ENCODE measurements around the gene APBA3.
A peak's percentile ranks its signal among the peaks of the same experiment; 100 is the strongest.

The APBA3 gene, protein sequence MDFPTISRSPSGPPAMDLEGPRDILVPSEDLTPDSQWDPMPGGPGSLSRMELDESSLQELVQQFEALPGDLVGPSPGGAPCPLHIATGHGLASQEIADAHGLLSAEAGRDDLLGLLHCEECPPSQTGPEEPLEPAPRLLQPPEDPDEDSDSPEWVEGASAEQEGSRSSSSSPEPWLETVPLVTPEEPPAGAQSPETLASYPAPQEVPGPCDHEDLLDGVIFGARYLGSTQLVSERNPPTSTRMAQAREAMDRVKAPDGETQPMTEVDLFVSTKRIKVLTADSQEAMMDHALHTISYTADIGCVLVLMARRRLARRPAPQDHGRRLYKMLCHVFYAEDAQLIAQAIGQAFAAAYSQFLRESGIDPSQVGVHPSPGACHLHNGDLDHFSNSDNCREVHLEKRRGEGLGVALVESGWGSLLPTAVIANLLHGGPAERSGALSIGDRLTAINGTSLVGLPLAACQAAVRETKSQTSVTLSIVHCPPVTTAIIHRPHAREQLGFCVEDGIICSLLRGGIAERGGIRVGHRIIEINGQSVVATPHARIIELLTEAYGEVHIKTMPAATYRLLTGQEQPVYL
- 30.2 to 55.8 (median 44.5) reads per million in 9 experiments for total RNA-seq

DNA sequence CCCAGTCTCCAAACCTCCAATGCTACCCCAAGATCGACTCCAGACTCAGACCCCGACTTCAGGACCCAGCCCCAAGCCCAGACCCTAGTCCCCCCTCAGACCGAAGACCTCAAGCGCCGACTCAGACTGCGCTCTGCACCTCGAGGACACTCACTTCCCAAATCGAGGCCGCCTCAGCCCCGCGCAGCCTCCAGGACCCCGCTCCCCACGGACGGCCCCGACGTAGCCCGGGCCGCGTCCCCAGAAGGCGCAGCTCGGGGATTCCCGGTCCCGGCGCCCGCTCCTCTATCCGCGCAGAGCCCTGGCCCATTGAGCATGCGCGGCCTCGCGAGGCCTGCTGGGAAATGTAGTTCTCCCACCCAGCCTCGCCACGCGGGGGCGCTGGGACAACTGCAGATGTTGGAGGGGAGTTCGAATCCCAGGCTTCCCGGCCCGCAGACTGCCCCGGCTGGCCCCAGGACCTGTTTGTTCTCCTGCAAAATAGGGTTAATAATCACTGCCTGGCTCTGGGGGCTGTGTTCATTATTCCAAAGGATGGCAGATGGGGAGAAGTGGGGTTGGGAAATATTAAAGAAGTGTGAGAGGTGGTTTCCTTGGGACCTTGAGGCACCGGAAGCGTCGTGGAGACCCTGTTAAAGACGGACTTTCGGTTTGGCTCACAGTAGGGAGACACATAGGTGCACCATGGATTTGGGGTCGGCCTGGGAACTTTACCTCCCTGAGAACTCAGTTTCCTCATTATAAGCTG, at the start of gene APBA3:
Gene APBA3, minus strand, starts transcription at position 311 of the 748 bp plus-strand sequence. CDS start 1,428 bp downstream, outside the sequence.
- Mint-ChIP-seq H3K27me3 (no peaks in the 10 kb centered on the region), H3K9me3 (peaks cover 0 to 3% of the 10 kb centered on the region in 2 donors), H3K27ac (peak within 1 kb of the TSS; percentile 100), H3K4me3 (peak within 1 kb of the TSS; percentile 98 to 99), H3K36me3 (ENCODE audit: insufficient read depth) (peaks cover 63% of the 10 kb centered on the region), H3K4me1 (ENCODE audit: low read depth in 2 of 2) (peaks cover 27 to 28% of the 10 kb centered on the region in 2 donors)
- peak; percentile 49 for ATAC-seq (replicated peaks)
- DNase-seq: peak; percentile 91 to 94 (median 93)

DNA sequence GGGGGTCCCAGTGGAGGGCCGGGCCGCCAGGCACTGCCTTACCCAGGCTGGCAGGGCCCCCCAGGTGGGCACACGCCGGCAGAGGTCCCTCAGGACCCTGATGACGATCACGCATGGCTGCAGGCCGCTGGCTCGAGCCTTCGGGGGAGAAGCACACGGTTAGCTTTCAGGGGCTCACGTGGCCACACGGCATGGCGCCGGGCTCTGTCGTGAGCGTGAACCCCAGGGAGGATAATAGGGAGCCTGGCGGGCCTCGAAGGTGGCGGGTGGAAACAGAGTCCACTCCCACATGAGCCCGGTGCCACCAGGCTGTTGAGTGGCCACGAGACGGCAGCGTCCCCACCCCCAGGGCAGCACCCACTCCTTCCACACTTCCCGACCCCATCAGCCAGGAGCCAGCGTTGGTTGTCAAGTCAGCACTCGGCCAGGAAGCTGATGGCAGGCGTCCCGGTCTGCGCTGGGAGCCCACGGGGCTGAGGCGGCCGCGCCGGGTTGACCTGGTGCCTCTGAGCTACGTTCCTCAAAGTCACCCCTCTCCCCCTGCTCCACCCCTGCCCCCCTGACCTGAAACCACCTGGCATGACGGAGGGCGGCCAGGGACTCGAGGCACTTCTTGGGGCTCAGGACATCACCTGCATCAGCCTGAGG, 49.3 kb upstream of the APBA3 start:
- Mint-ChIP-seq H3K36me3 (ENCODE audit: insufficient read depth) (peaks cover 16% of the 10 kb centered on the region), H3K4me3 (no peak overlapping the region), H3K27me3 (no peaks in the 10 kb centered on the region), H3K9me3 (no peaks in the 10 kb centered on the region), H3K27ac (peak overlapping the region in 1 of 2 donors; percentile 5), H3K4me1 (ENCODE audit: low read depth in 2 of 2) (peaks cover 33 to 40% of the 10 kb centered on the region in 2 donors)
- no peak for ATAC-seq (replicated peaks)
- DNase-seq: no peak

DNA sequence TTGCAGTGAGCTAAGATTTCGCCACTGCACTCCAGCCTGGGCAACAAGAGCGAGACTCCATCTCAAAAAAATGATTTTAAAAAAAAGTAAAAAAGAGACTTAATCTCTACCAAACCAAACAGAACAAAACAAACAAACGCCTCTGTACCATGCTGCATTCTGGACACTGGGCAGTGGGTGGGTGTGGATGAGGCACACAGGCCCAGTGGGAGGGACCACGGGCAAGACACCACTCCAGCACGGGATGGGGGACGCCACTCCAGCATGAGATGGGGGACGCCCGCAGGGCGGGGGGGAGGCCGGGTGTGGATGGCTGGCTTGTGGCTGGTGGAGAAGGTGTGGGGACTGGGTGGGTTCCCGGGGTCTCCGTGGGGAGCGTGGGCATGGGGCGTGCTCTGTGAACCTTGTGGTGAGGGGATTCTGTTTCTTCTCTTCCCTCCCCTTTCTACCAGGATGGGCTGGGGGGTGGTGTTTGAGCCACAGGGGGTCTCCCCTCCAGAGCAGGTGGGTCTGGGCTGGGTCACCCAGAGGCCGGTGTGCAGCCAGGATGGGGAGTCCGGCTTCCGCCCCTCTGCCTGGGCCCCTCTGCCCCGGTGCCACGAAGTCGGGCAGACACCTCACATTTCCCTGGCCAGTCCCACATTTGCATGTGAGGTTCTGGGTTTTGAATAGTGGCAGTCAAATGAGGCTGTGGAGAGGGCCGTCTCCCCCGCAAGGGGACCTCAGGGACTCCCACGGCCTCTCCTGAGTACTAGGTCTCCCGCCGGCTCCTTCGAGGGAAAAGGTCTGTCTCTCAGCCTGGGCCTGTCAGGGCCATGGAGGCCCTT, 48.6 kb upstream of the APBA3 start:
- ATAC-seq (replicated peaks) (no peak), DNase-seq (no peak)
- H3K27ac Mint-ChIP-seq: peak overlapping the region in 1 of 2 donors; percentile 81
- no peak overlapping the region for H3K4me3 Mint-ChIP-seq
- peaks cover 36 to 43% of the 10 kb centered on the region in 2 donors for H3K4me1 Mint-ChIP-seq (ENCODE audit: low read depth in 2 of 2)
- no peaks in the 10 kb centered on the region for H3K27me3 Mint-ChIP-seq
- H3K36me3 Mint-ChIP-seq (ENCODE audit: insufficient read depth): peaks cover 16% of the 10 kb centered on the region
- H3K9me3 Mint-ChIP-seq: no peaks in the 10 kb centered on the region

DNA sequence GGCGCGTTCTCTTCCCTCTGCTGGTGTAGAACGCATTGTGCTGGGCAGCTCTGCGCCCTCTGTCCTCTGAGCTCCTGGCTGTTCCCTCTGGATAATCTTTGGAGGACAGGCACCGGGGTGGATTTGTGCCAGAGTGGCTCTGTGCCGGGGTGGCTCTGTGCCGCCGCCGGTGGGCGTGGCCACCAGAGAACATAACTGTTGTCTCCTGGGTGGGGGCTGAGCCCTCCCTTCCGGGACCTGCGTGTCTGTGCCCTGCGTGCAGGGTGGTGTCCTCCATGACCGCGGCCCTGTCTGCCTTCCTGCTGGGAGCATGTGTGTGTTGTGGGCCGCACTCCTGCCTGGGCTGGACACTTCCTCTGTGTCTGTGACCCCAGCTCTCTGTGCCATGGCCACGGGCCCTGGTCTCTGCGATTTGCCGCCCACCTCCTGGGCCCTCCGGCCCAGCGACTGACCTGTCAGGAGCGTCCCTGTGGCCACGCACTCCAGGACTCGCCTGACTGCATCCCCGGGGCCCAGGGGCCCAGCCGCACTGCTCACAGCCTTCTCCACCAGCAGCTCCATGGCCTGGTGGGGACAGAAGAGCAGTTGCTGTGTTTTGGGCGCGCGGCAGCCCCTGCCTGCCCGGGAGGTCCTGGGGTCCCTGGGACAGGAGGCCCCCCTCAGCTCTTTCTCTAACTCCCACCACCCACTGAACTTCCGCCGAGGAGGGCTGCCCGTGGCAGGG, 47.1 kb upstream of the APBA3 start:
- Mint-ChIP-seq H3K27me3 (no peaks in the 10 kb centered on the region), H3K36me3 (ENCODE audit: insufficient read depth) (peaks cover 16% of the 10 kb centered on the region)
- no peak for ATAC-seq (replicated peaks)

DNA sequence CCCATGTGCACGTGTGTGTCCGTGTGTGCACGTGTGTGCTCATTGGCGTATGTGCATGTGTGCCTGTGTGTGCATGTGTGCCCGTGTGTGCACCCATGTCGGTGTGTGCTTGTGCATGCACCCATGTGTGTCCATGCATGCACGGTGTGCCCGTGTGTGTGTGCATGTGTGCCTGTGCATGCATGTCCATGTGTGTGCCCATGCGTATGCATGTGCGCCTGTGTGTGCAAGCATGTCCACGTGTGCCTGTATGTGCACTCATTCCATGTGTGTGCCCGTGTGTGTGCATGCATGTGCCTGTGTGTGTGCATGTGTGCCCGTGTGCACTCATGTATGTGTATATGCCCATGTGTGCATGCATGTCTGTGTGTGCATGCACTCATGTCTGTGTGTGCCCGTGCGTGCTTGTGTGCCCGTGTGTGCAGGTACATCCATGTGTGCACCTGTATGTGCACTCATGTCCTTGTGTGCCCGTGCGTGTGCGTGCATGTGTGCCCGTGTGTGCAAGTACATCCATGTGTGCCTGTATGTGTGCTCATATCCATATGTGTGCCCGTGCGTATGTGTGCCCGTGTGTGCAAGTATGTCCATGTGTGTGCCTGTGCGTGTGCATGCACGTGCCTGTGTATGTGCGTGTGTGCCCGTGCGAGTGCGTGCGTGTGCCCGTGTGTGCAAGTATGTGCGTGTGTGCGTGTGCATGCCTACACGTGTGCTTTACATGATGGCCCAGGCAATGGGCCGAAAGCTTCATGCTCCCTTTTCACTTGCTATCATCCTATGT, 46.3 kb upstream of the APBA3 start:
- no peaks in the 10 kb centered on the region for H3K9me3 Mint-ChIP-seq
- ATAC-seq (replicated peaks) (no peak), DNase-seq (no peak)
- no peak overlapping the region for H3K4me3 Mint-ChIP-seq
- H3K36me3 Mint-ChIP-seq (ENCODE audit: insufficient read depth): peaks cover 11% of the 10 kb centered on the region
- H3K27ac Mint-ChIP-seq: peak overlapping the region in 1 of 2 donors; percentile 85
- no peaks in the 10 kb centered on the region for H3K27me3 Mint-ChIP-seq
- peaks cover 26 to 27% of the 10 kb centered on the region in 2 donors for H3K4me1 Mint-ChIP-seq (ENCODE audit: low read depth in 2 of 2)

More for the DNA sequence above, 47.1 kb upstream of the APBA3 start:
- peak overlapping the region in 1 of 2 donors; percentile 81 for H3K27ac Mint-ChIP-seq
- no peaks in the 10 kb centered on the region for H3K9me3 Mint-ChIP-seq
- H3K4me3 Mint-ChIP-seq: no peak overlapping the region
- DNase-seq: no peak
- H3K4me1 Mint-ChIP-seq (ENCODE audit: low read depth in 2 of 2): peaks cover 32% of the 10 kb centered on the region in 2 donors

DNA sequence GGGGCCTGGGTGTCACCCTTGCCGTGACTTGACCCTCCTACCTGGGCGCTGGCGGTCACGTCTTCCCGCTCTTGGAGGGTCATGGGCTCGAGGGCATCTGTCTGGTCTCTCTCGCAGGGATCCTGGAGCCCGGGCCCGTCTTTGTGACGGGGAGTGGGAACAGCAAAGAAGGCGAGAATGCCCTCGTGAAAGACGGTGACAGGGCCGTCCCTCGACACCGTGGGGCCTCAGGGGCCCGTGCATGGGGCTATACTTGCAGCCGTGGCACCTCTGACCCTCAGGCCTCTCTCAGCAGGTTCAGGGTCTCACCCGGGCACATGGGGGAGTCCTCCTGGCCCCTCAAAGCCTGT, 45.6 kb upstream of the APBA3 start:
- ATAC-seq (replicated peaks) (no peak), DNase-seq (no peak)
- H3K9me3 Mint-ChIP-seq: no peaks in the 10 kb centered on the region
- no peak overlapping the region for H3K4me3 Mint-ChIP-seq
- H3K27me3 Mint-ChIP-seq: no peaks in the 10 kb centered on the region
- H3K27ac Mint-ChIP-seq: peak overlapping the region in 1 of 2 donors; percentile 85
- H3K36me3 Mint-ChIP-seq (ENCODE audit: insufficient read depth): peaks cover 5% of the 10 kb centered on the region
- H3K4me1 Mint-ChIP-seq (ENCODE audit: low read depth in 2 of 2): peaks cover 20% of the 10 kb centered on the region in 2 donors

DNA sequence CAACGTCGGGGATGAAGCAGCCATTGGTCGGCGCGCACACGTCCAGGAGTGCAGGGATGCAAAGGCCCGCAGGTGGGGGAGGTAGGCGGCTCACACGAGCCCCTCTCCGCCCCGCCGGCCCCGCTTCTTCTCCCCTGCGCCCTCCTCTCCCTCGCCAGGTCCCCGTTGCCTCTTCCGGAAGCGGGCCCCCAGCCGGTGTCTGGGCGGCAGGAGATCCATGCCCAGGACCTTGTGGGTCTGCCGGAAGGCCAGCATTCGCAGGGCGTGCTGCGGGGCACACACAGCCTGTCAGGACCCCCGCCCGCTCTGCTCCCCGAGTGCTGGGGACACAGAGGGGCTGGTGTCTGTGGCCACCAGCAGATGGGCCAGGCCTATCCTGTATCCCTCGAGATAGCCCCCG, 44.4 kb upstream of the APBA3 start:
- Mint-ChIP-seq H3K27ac (no peak overlapping the region), H3K9me3 (no peaks in the 10 kb centered on the region), H3K4me1 (ENCODE audit: low read depth in 2 of 2) (peaks cover 27 to 29% of the 10 kb centered on the region in 2 donors), H3K4me3 (no peak overlapping the region), H3K27me3 (no peaks in the 10 kb centered on the region), H3K36me3 (ENCODE audit: insufficient read depth) (peaks cover 5% of the 10 kb centered on the region)
- ATAC-seq (replicated peaks): no peak
- DNase-seq: no peak

DNA sequence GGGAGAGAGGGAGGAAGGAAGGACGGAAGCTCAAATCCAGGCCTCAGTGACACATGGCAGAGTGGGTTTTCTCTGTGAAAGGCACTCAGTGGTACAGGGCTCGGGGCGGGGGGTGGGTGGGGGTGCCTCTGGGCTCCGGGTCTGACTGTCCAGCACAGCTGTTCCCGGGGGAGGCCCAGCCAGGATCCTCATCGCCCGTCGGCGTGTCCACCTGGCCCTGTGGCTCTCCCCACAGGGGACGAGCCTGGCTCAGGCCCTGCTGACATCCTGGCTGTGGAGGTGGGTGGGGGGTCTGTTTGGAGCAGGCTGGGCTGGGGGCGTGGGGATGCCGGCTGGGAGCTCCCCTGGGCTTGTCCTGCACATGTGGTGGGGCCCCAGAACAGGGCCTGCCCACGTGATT, 42.9 kb upstream of the APBA3 start:
- Mint-ChIP-seq H3K9me3 (no peaks in the 10 kb centered on the region), H3K27me3 (no peaks in the 10 kb centered on the region), H3K36me3 (ENCODE audit: insufficient read depth) (peaks cover 5% of the 10 kb centered on the region), H3K4me1 (ENCODE audit: low read depth in 2 of 2) (peaks cover 32% of the 10 kb centered on the region in 2 donors), H3K27ac (peak overlapping the region in 1 of 2 donors; percentile 66), H3K4me3 (no peak overlapping the region)
- DNase-seq: no peak
- ATAC-seq (replicated peaks): no peak

DNA sequence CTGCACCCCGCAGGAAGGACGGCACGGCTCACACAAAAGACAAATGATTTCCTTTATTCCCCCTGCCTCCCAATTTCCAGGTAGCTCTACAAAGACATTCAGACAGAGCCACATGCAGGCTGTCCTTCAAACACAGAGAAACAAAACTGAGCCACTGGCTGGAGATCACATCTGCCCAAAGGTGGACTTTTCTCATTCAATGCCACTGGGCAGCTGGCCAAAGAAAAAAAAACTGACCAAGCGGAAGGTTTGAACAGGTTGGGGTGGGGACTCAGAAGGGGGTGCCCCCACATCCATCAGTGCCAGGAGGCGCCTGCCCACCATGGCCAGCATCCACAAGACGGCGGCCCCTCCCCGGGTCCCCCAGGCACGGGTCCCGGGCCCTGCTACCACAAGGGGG, 42.5 kb upstream of the APBA3 start:
- H3K36me3 Mint-ChIP-seq (ENCODE audit: insufficient read depth): peaks cover 5% of the 10 kb centered on the region

DNA sequence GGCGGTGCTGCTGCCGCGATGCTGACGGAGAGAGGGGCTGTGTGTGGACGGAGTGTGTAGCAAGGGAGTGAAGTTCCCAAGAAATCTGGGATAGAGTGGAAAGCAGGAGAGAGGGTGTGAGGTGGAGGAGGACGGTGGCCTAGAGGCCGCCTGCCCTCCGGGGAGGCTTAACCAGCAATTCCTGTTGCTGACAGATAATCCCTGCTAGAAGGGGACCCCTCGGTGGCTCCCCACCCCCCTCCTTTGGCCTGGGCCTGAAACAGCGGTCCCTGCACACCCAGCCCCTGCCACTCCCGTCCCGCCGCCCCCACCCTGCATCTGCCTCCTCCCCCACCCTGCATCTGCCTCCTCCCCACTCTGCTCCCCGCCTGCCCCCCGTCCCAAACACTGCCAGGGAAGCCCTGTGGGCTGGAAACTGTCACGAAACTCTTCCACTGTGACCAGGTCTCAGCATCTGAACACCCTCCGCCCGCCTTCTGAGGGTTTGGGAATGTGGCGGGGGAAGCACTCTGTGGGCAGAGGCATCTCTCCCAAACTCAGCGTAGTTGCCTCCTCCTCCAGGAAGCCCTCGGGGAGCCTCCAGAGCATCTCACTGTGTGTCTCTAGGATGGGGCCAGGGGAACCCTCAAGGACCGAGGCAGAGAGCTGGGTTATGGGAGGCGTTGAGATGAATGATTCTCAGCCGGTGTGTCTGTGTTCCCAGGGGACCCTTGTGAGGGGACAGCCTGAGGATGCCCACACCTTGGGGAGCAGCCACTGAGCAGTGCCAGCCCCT, 41.8 kb upstream of the APBA3 start:
- peaks cover 5% of the 10 kb centered on the region for H3K36me3 Mint-ChIP-seq (ENCODE audit: insufficient read depth)
- no peak for DNase-seq
- H3K9me3 Mint-ChIP-seq: no peaks in the 10 kb centered on the region
- H3K27ac Mint-ChIP-seq: peak overlapping the region in 1 of 2 donors; percentile 66
- H3K4me3 Mint-ChIP-seq: peak overlapping the region in 1 of 2 donors; percentile 48
- ATAC-seq (replicated peaks): no peak
- H3K27me3 Mint-ChIP-seq: no peaks in the 10 kb centered on the region
- H3K4me1 Mint-ChIP-seq (ENCODE audit: low read depth in 2 of 2): peaks cover 32 to 37% of the 10 kb centered on the region in 2 donors

More for the DNA sequence above, 42.5 kb upstream of the APBA3 start:
- H3K9me3 Mint-ChIP-seq: no peaks in the 10 kb centered on the region
- DNase-seq (no peak), ATAC-seq (replicated peaks) (no peak)
- H3K4me3 Mint-ChIP-seq: peak overlapping the region in 1 of 2 donors; percentile 48
- H3K4me1 Mint-ChIP-seq (ENCODE audit: low read depth in 2 of 2): peaks cover 35 to 36% of the 10 kb centered on the region in 2 donors
- no peaks in the 10 kb centered on the region for H3K27me3 Mint-ChIP-seq
- H3K27ac Mint-ChIP-seq: peak overlapping the region in 1 of 2 donors; percentile 66

Data from effector memory CD8-positive, alpha-beta T cell (primary cell).